Activated CD4-positive, alpha-beta T cell treated with anti-CD3 and anti-CD28 coated beads, Interleukin-2, amount 50 U/mL, for 16 hours (primary cell): ENCODE measurements around the gene CNOT8.
A peak's percentile ranks its signal among the peaks of the same experiment; 100 is the strongest.

Source experiments
- DNase-seq: peaks from one replicate; pipeline ENCODE4 v3.0.0-alpha.2; 2020

The CNOT8 gene

GRCh38 chr5:154836225-154836624 is 22.2 kb upstream of the CNOT8 start:
- no peak for DNase-seq

- no peak for DNase-seq
These were observed 21.2 kb upstream of the CNOT8 start for GRCh38 chr5:154837009-154837901.

DNA sequence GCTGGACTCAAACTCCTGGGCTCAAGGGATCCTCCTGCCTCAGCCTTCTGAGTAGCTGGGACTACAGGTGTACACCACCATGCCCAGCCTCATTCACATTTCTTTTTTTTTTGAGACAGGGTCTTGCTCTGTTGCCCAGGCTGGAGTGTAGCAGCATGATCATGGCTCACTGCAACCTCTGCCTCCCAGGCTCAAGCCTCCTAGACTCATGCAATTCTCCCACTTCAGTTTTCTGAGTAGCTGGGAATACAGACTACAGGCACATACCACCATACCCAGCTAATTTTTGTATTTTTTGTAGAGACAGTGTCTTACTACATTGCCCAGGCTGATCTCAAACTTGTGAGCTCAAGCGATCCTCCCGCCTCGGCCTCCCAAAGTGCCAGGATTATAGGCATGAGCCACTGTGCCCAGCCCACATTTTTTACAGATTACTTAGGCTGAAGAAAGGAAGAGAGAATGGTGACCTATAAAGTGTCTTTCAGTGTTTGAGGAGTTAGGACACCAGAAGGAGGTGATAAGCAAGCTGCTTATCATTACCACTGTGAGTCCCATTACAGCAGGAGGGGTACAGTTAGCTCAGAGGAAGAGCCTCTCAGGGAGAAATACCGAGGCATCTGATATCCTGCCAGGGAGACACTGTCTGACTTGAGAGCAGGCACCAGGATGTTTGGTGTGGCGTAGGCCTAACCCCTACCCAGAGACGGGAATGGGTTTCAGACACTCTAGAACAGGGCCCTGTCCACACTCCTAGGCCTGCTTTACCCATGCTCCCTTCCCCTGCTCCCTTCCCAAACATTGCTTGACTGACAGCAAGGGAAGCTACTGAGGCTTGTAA is 17.8 kb upstream of the CNOT8 start:
- DNase-seq: no peak

GRCh38 chr5:154841273-154841661 is 17.2 kb upstream of the CNOT8 start:
- no peak for DNase-seq

DNA sequence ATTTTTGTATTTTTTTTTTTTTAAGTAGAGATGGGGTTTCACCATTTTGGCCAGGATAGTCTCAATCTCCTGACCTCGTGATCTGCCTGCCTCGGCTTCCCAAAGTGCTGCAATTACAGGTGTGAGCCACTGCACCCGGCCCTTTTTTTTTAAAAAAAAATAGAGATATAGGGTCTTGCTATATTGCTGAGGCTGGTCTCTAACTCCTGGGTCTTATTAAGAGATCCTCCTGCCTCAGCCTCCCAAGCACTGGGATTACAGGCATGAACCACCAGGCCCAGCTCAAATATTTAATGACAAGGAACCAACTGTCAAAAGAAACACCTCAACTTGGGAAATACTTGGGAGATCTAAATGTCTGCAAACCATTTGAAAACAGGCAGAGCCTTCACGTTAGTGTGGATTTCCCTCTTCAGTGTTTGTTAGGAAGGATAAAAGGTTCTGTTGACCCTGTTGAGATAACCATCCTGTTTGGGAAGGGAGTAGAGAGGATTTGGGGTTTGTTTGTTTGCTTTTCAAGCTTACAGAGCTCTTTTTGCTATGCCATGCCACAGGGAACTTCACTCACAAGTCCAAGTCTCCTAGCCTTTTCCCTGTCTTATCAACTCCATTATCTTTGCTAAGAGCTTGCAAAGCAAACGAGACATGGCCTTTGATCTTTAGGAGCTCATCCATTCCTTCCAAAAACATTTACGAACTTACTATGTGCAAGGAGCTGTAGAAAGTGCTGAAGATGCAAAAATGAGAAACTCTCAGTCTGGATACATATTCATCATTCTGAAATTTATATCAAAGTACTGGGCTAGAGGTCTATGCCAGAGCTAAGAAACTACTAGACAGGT is 15.5 kb upstream of the CNOT8 start:
- DNase-seq: no peak

DNA sequence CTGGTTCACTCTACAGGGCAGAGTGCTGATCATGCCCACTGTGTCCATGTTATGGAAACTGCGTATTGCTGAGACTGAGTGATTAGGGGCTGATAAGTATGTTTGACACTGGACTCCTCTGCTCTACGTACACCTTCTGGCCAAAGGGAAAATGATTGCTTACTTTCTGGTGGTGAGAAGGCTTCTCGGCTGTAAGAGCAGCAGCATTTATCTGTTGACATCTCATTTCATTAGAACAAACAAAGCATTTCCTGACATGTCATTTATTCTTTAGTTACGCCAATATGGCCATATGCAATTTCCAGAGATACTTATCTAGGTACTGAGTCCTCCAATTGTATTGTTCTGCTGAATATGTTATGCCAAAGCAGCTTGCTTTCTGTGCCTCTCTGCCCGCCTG is 13.6 kb upstream of the CNOT8 start:
- DNase-seq: no peak

GRCh38 chr5:154849264-154849785 is 9.1 kb upstream of the CNOT8 start:
- DNase-seq: no peak

DNA sequence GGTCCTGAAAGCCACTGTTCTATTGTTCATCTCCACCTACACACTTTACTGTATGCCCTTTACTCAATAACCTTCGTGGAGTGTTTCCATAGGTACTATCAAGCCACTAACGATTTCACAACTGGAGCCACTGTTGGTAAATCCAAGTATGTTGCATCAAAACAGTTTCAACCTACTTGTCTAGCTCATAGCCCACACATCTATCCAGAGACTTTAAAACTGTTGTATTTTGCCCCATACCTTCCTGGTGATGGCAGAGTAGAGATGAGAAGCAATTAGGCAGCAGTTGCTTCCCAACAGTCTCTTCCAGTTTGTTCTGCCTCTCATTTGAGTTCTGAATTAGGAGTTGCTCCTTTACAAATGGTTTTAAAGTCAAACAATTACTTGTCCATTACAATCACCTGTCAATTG is 8.6 kb upstream of the CNOT8 start:
- DNase-seq: no peak

- DNase-seq: no peak
These were observed 8.0 kb upstream of the CNOT8 start, which contains the start of gene FAXDC2 for GRCh38 chr5:154850255-154851062. TSS of gene FAXDC2 (minus strand) at chr5:154850603. CDS start at chr5:154838178, 12,425 bp downstream.

GRCh38 chr5:154851351-154851750 is 7.1 kb upstream of the CNOT8 start:
- DNase-seq: no peak

DNA sequence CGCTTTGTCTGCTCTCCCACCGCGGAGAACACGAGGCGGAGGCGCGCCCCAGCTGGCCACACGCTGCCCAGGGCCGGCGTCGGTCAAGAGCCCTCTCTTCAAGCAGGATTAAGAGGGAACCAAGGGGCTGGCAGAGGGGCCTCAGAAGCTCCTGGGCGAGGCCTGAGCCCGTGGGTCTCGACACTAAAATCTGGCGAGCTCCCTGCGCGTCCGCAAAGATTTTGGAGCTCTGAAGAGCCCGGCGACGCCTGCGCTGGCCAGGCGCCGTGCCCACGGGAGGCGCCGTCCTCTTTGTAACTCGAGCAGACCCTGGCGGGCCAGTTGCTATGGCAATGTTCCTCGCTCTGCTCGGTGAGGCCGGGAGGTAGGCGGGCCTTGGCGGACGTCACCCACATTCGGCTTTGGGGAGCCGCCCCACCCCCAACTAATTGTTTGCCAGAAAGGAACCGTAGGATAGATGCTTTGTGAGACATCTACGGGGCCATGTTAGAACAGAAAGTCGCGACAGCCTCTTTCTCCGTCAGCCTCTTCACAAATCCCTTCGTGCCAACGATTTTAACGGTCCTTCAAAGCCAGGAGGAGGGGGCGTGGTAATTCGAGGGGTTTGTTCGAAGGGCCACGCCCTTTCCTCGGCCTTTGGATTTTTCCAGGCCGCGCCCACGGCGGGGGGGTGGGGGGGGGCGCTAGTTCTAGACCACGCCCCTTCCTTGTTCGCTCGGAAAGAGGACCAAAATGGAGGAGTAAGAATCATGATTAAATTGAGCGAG is 714 bp upstream of the CNOT8 start:
- DNase-seq: peak; percentile 87

- DNase-seq: peak; percentile 23
These were observed 795 bp downstream of the CNOT8 start for GRCh38 chr5:154858972-154859871.

DNA sequence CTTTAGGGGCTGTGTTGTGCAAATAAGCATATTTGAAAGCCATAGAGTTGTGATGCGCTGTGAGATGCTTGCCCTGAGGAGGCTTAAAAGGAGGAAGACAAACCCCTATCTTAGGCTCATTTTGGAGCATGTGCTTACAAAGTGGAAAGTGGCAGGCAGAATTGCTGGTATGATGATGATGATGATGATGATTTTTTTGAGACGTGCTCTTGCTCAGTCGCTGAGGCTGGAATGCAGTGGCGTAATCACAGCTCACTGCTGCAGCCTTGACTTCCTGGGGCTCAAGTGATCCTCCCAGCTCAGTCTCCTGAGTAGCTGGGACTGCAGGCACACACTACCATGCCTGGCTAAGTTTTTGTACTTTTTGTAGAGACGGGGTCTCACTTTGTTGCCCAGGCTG is 1.7 kb downstream of the CNOT8 start:
- DNase-seq: peak; percentile 35

- DNase-seq: no peak
These were observed 2.3 kb downstream of the CNOT8 start for GRCh38 chr5:154860765-154861164.

DNA sequence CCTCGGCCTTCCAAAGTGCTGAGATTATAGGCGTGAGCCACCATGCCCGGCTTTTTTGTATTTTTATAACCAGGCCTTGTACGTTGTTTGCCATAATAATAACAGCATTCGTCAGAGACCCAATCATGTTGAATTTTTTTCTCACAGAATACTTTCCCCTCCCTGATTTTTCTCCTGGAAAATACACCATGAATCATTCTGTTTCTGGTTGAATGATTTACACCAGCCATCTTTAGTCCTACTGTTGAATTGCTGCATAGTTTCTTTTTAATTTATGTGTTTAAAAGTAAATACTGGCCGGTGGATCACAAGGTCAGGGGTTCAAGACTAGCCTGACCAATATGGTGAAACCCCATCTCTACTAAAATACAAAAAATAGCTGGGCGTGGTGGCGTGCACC is 3.5 kb downstream of the CNOT8 start:
- DNase-seq: no peak

- DNase-seq: no peak
These were observed 4.3 kb downstream of the CNOT8 start for GRCh38 chr5:154862766-154863165.

DNA sequence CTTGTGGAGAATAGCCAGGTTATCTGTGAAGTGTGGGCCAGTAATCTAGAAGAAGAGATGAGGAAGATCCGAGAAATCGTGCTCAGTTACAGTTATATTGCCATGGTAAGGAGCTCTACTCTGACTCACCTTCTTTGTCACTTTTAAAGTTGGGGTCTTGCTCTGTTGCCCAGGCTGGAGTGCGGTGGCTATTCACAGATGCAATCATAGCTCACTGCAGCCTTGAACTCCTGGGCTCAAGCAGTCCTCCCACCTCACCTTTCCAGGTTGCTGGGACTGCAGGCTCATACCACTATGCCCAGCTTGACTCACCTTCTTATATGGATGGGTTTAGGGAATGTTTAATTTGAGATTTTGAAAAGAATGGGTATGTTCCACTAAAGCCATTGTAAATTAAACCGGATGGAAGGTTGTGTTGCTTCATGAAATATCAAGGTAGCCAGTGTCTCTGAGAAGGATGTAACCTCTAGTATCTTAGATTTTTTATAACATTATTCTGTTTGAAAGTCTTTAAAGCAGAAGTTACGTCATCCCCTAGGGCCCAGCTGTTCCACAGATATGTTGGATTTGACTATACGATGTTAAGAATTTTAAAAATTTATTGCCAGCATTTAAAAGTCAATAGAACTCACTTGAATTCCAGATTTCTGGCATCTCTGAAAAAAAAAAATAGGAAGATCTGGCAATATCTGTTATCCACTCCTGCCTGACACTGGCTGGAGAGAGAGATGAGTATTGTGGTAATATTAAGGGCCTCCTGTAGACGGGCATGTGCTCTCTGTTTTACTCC is 5.1 kb downstream of the CNOT8 start:
- DNase-seq: no peak

DNA sequence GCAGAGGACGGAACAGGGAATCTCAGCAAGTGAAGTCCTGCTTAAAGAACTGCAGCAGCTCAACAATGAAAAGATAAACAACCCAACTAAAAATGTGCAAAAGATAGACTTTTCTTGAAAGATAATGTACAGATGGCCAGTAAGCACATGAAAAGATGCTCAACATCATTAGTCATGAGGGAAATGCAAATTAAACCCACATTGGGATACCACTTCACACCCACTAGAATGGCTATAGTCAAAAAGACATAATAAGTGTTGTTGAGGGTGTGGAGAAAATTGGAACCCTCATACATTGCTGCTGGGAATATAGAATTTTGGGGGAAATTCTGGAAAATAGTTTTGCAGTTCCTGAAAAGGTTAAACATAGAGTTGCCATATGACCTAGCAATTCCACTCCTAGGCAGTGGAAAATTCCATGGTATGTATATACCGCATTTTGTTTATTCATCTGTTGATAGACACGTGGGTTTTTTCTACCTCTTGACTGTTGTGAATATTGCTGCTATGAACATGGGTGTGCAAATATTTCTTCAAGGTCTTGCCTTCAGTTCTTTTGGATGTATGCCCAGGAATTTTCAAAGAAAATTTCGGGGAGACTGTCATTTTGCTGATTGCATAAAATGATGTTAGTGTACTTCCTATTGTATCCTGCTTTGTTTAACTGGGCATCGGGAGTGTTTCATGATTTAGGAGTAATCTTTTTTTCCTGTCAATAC is 7.2 kb downstream of the CNOT8 start:
- DNase-seq: no peak
